CD4-positive, alpha-beta T cell (primary cell): Measurements from ENCODE around the gene MKLN1. TPM values are rescaled to one million over a fixed set of nuclear protein-coding genes. Genes with fewer than 3 reads are reported as not detected.
A peak's percentile ranks its signal among the peaks of the same experiment; 100 is the strongest.

Source experiments
- ATAC-seq: fragments of 200-7000 bp; cut with Tn5 transposase; one replicate; pipeline ENCODE4 v1.10.0; 2022; ENCODE audit warnings: mild to moderate bottlenecking; ENCODE audit not compliant: poor library complexity
- CTCF ChIA-PET: fragments of 350-600 bp; sonication (Branson Sonifier 250); formaldehyde crosslinking; loops from one replicate; lab custom pipeline; 2021; ENCODE audit warnings: antibody characterized with exemption, inconsistent platforms; lab: Charles Lee
- POLR2A ChIA-PET: fragments of 350-600 bp; sonication (Branson Sonifier 250); formaldehyde crosslinking; loops from one replicate; lab custom pipeline; 2021; ENCODE audit warnings: antibody characterized with exemption, inconsistent platforms; lab: Charles Lee
- DNase-seq, 14 experiments: peaks; one replicate each; pipeline ENCODE4 v3.0.0-alpha.2; 2013 to 2020; ENCODE audit warnings: mixed read lengths in 2 of 14
- H3K27ac ChIP-seq, 2 donors: one replicate each; pipeline versions ENCODE4 v1.5.1 to v1.7.0; 2013; ENCODE audit warnings: low read length in 2 of 2, low read depth in 1 of 2, mild to moderate bottlenecking in 1 of 2
- H3K27me3 ChIP-seq, 2 experiments: 1 replicate in 1 of 2; 2 replicates in 1 of 2; pipeline versions ENCODE4 v1.6.1 to v1.7.0; 2013; ENCODE audit warnings: low read length in 2 of 2, control low read depth in 1 of 2, mild to moderate bottlenecking in 1 of 2, moderate library complexity in 1 of 2; ENCODE audit not compliant: insufficient read depth in 2 of 2, control insufficient read depth in 1 of 2
- H3K36me3 ChIP-seq: one replicate; pipeline ENCODE4 v1.6.1; 2013; ENCODE audit warnings: low read length, control low read depth; ENCODE audit not compliant: insufficient read depth
- H3K4me1 ChIP-seq: one replicate; pipeline ENCODE4 v1.6.1; 2013; ENCODE audit warnings: low read length, control low read depth; ENCODE audit not compliant: insufficient read depth
- H3K4me3 ChIP-seq: one replicate; pipeline ENCODE4 v1.5.1; 2013; ENCODE audit warnings: mild to moderate bottlenecking, low read length, moderate library complexity
- H3K9me3 ChIP-seq, 2 experiments: 1 replicate in 1 of 2; 2 replicates in 1 of 2; pipeline versions ENCODE4 v1.6.1 to v1.7.0; 2013; ENCODE audit warnings: low read length in 2 of 2, mild to moderate bottlenecking in 2 of 2, control low read depth in 1 of 2, moderate library complexity in 1 of 2; ENCODE audit not compliant: control insufficient read depth in 1 of 2, insufficient read depth in 1 of 2
- H3K27ac Mint-ChIP-seq: one replicate; pipeline ENCODE4 v1.8.0; 2020; ENCODE audit warnings: mixed read lengths
- H3K27me3 Mint-ChIP-seq: one replicate; pipeline ENCODE4 v1.8.0; 2021; ENCODE audit warnings: mixed read lengths
- H3K36me3 Mint-ChIP-seq: one replicate; pipeline ENCODE4 v1.8.0; 2021; ENCODE audit warnings: low read depth, mixed read lengths
- H3K4me1 Mint-ChIP-seq: one replicate; pipeline ENCODE4 v1.8.0; 2021; ENCODE audit warnings: low read depth, mixed read lengths
- H3K4me3 Mint-ChIP-seq: one replicate; pipeline ENCODE4 v1.8.0; 2020; ENCODE audit warnings: mild to moderate bottlenecking, mixed read lengths
- H3K9me3 Mint-ChIP-seq: one replicate; pipeline ENCODE4 v1.8.0; 2020; ENCODE audit warnings: mixed read lengths
- intact Hi-C, 2 experiments: fragments of 100-400 bp; cut with DNase I in 1 of 2; cut with micrococcal nuclease in 1 of 2; formaldehyde crosslinking; loops; one replicate each; pipeline versions ENCODE4 v1.15.1 to v1.9.0; 2023 to 2025; cut with DNase I, micrococcal nuclease
- total RNA-seq, 174 experiments: library from RNA in 2 of 174; stranded (reverse) in 2 of 174; gene quantifications; one replicate each; pipeline ENCODE4 v1.2.3 and lab custom pipeline; 2021 to 2026
- TF ChIP-seq, protein P1 (sequence below): fragments of 200-600 bp; IDR thresholded peaks from one replicate; pipeline ENCODE4 v1.8.0; 2022; ENCODE audit warnings: antibody characterized with exemption, mild to moderate bottlenecking

MKLN1 gene
- total RNA-seq, 2 experiments from 2014 or later = 47.2 to 53.7 TPM

DNA sequence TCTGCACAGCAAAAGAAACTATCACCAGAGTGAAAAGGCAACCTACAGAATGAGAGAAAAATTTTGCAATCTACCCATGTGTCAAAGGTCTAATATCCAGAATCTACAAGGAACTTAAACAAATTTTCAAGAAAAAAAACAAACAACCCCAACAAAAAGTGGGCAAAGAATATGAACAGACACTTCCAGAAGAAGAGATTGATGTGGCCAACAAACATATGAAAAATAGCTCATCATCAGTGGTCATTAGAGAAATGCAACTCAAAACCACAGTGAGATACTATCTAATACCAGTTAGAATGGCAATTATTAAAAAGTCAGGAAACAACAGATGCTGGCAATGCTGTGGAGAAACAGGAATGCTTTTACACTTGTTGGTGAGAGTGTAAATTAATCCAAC is 7.1 kb upstream of the MKLN1 start:
- DNase-seq = no peak
- ChIA-PET CTCF (no interaction called here), POLR2A (no interaction called here)
- Histone ChIP-seq H3K4me1 (peaks cover 4% of the 10 kb centered on the region), H3K9me3 (no peaks in the 10 kb centered on the region), H3K27me3 (no peaks in the 10 kb centered on the region), H3K36me3 (no peaks in the 10 kb centered on the region), H3K4me3 (no peak overlapping the region), H3K27ac (no peak overlapping the region)
- TF ChIP-seq, protein P1, sequence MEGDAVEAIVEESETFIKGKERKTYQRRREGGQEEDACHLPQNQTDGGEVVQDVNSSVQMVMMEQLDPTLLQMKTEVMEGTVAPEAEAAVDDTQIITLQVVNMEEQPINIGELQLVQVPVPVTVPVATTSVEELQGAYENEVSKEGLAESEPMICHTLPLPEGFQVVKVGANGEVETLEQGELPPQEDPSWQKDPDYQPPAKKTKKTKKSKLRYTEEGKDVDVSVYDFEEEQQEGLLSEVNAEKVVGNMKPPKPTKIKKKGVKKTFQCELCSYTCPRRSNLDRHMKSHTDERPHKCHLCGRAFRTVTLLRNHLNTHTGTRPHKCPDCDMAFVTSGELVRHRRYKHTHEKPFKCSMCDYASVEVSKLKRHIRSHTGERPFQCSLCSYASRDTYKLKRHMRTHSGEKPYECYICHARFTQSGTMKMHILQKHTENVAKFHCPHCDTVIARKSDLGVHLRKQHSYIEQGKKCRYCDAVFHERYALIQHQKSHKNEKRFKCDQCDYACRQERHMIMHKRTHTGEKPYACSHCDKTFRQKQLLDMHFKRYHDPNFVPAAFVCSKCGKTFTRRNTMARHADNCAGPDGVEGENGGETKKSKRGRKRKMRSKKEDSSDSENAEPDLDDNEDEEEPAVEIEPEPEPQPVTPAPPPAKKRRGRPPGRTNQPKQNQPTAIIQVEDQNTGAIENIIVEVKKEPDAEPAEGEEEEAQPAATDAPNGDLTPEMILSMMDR = no peak
- Mint-ChIP-seq H3K36me3 (no peaks in the 10 kb centered on the region), H3K27me3 (no peaks in the 10 kb centered on the region), H3K4me3 (no peak overlapping the region), H3K9me3 (no peaks in the 10 kb centered on the region), H3K27ac (no peak overlapping the region), H3K4me1 (peaks cover 32% of the 10 kb centered on the region)
- intact Hi-C loops = loop anchor here in 1 of 2 experiments (10.0 kb wide), 1 partner anchor 136 kb away; no protein-coding TSS in a partner anchor
- no peak for ATAC-seq

DNA sequence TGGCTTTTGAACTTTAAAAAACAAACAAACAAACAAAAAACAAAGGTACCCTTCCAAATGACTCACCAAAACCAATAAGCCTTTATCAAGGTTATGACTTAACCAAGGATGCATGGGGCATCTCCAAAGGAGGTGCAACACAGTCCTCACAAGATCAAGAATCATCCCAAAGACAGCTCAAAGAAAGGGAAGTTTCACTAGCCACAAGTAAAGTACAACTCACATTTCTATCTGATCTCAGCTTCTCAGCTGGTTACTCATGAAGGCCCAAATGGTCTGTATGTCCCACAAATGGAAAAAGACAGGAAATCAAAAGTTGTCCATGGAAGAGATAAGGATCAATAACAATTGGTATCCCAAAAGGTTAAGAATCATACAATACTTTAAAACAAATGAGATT is 6.0 kb upstream of the MKLN1 start:
- Histone ChIP-seq H3K27ac (no peak overlapping the region), H3K4me3 (no peak overlapping the region), H3K9me3 (no peaks in the 10 kb centered on the region), H3K4me1 (peaks cover 11% of the 10 kb centered on the region), H3K36me3 (no peaks in the 10 kb centered on the region), H3K27me3 (no peaks in the 10 kb centered on the region)
- Mint-ChIP-seq H3K36me3 (no peaks in the 10 kb centered on the region), H3K9me3 (no peaks in the 10 kb centered on the region), H3K4me3 (peak overlapping the region; percentile 11), H3K27ac (no peak overlapping the region), H3K4me1 (peaks cover 42% of the 10 kb centered on the region), H3K27me3 (no peaks in the 10 kb centered on the region)
- intact Hi-C loops = loop anchor here in 1 of 2 experiments (10.0 kb wide), 1 partner anchor 137 kb away; no protein-coding TSS in a partner anchor
- DNase-seq (no peak), ATAC-seq (no peak)
- ChIA-PET POLR2A (no interaction called here), CTCF (interaction anchor here (0.6 kb wide), 1 partner anchor 389 kb away, joined by 4 read pairs; no protein-coding TSS in a partner anchor)
- TF ChIP-seq, protein P1 = no peak

DNA sequence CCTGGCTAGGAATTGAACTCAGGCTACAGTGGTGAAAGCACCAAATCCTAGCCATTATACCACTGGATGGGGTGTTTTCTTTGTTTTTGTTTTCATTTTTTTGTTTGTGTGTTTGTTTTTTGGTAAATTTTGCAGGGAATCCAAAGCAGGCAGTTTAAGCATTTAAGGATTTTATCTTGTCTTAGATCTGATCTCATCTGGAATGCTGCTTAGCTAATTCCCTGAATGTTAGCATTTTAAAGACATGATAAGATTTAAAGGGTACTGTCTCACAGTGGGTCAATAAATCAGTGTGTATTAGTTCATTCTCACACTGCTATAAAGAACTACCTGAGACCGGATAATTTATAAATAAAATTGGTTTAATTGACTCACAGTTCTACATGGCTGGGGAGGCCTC is 5.6 kb upstream of the MKLN1 start:
- no peaks in the 10 kb centered on the region for H3K9me3 ChIP-seq
- POLR2A ChIA-PET = no interaction called here
- Mint-ChIP-seq H3K4me1 (peaks cover 46% of the 10 kb centered on the region), H3K27me3 (no peaks in the 10 kb centered on the region), H3K4me3 (no peak overlapping the region), H3K27ac (no peak overlapping the region), H3K9me3 (no peaks in the 10 kb centered on the region), H3K36me3 (peaks cover 1% of the 10 kb centered on the region)
- H3K4me3 ChIP-seq = no peak overlapping the region
- TF ChIP-seq, protein P1 = no peak
- intact Hi-C loops = loop anchor here in 1 of 2 experiments (10.0 kb wide), 1 partner anchor 137 kb away; no protein-coding TSS in a partner anchor
- H3K27me3 ChIP-seq = no peaks in the 10 kb centered on the region
- DNase-seq (no peak), ATAC-seq (no peak)
- CTCF ChIA-PET = no interaction called here
- no peak overlapping the region for H3K27ac ChIP-seq
- no peaks in the 10 kb centered on the region for H3K36me3 ChIP-seq
- peaks cover 15% of the 10 kb centered on the region for H3K4me1 ChIP-seq
